Activated naive CD4-positive, alpha-beta T cell treated with Interleukin-2 at 50 U/mL for 16 hours (primary cell): ENCODE data around the gene MCRIP1.

Experiments
- DNase-seq: peaks from one replicate; pipeline ENCODE4 v3.0.0-alpha.2; 2020

MCRIP1 gene

DNA sequence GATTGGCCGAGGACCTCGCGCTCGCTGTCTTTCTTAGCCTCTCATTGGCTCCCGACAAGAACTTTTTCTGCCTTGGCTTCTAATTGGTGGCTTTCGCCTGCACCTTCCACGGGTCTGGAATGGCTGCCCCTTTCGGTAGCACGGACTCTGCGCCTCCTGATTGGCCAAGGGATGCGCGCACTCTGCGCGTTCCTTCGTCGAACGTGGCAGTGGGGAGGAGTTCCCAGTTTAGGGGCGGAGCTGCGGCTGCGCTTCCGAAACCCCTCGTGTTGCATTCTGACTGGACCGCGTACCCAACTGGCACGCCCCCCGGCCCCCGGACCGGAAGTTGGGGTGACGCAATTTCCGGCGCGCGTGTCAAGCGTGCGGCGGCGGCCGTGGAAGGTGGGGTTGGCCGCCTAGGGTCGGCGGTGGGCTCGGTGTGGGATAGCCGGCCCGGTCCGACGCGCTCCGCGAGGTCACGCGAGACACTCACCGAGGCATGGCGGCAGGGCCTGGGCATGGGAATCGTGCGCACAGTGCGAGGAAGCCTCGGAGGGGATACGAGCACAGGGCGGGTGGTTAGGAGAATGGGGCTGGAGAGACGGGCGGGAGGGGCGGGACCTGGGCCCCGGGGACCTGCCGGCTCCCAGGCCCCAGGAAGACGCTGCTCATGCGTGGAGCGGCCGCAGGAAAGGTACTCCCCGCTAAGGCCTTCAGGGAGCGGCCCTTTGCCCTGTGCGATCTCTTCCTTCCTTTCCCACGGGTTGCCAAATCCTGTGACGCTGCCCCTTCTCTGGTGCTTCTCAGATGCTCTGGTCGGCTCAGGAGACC, 27.9 kb upstream of the MCRIP1 start:
- peak; percentile 99 for DNase-seq

DNA sequence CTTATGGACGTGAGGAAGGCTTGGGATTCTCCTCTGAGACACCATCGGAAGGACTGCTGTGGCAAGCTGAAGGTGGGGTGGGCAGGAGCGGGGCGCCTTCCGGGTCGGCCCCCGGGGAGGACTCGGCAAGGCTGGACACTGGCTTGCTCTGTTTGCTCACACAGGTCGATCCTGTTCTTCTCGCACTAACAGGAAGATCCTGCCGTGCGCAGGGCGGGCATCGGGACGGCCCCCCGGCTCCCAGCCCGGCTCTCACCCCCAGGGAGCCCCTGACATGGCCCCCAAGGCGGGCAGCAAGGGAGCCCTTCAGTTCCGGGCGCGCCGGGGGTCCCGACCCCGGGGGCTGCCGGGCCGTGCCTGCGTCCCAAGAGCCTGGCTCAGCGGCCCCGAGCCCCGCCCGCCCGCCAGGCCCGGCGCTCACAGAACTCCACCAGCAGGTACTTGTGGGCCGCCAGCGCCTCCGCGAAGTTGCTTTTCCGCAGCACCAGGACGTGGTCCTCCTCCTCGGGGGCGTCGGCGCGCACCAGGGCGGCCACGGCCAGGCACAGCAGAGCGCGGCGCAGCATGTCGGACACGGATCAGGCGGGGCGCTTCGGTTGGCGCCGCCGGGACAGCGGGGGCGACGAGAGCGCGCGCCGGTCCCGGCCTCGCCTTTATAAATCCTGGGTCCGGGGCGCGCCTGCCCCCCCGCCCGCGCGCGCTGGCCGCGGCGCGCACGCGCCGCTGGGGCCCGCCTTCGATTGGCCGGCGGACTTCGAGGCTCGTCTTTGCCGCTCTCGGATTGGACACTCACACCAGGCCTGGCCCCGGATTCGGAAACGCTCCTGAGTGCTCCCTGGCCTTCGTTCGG, 27.0 kb upstream of the MCRIP1 start, which contains the start of gene P4HB:
Gene P4HB (minus strand): TSS at position 630 of the 850 bp plus-strand sequence. CDS start 64 bp downstream, at position 566.
- no peak for DNase-seq

DNA sequence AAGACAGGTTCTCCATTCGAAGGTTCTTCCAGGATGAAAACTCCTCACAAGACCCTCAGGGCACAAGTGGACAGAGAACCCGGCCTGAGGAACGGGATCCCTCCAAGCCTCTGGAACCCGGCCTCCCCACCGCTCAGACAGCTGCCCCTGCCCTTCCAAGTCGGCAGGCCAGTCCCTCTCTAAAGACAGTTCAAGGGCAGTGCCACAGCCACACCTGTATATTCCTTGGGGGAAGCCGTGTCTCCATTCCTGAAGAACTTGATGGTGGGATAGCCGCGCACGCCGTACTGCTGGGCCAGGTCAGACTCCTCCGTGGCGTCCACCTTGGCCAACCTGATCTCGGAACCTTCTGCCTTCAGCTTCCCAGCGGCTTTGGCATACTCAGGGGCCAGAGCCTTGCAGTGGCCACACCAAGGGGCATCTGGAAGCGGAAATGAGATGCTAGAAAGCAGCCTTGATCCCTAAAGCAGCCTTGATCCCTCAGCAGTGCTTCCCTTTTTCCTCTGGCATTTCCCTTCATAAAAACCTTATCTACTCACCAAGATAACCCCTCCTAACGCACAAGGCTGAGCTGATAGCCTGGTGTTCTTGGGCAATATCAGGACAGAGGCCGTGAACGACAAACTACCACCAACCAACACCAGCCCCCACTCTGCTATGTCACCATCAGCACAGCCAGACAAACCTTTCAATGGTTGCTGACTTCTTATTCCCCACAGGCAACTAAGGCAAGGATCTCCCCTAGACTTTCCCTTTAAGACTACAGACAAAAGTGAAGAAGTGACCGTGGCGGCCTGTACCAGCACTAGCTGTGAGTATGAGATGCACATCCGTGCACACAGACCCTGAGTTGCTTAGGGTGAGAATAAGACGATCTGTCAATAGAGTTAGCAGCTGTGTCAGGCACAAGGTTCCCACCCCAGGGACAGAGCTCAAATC, 26.1 kb upstream of the MCRIP1 start:
- no peak for DNase-seq

DNA sequence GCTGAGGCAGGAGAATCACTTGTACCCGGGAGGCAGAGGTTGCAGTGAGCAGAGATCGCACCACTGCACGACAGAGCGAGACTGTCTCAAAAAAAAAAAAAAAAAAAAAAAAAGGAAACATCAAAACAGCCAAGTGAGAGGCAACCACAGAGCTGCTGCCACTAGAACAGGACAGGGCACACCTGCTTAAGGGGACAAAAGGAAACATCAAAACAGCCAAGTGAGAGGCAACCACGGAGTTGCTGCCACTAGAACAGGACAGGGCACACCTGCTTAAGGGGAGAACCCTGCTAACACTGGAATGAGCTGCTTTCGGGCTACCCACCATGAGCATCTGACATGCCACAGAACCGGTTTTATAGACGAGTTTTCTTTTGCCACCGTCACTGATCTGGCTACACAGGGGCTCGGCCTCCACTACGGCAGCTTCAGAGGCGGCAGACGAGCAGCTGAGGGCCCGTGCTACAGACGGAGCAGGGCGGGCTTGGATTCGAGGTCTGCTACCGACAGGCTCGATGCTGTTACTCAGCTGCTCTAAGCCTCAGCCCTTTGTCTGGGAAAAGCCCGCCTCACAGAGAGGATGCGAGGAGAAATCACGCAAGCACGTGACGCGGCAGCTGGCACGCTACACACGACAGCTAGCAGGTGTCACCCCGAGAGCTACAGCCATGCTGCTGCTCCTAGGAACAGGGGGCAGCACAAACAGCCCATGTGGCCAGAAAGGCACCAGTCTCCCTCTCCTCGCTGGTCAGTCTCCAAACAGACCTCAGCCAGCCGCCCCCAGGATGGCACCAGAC, 25.3 kb upstream of the MCRIP1 start:
- no peak for DNase-seq

DNA sequence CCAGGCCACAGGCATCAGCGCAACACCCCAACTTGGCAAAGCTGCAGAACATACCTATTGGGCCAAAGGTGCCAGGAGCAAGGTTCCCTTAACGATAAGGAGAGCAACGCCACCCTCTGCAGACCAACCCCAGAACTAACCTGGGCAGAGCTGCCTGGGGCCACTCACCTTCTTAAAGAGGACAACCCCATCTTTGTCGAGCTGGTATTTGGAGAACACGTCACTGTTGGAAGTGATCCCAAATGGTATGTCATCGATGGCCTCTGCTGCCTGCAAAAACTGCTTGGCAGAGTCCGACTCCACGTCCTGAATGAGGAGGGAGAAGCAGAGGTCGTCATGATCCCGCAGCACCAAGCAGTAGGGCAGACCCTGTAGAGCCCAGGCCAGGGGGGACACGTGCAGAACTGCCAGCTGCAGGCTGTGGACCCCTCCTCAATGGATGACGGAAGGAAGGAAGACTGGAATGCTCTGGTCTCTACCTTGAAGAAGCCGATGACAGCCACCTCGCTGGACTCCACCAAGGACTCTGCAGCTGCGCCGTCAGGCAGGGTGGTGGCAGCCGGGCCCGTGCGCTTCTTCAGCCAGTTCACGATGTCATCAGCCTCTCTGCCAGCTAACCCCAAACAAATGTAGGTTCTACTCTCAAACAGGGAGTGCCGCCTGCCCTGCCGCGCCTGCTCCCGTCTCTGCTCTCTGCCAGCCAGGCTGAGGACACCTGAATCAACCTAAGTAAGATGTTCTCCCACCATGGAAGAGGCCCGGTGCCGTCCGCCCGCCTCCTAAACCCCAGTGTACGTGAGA, 22.1 kb upstream of the MCRIP1 start:
- no peak for DNase-seq

DNA sequence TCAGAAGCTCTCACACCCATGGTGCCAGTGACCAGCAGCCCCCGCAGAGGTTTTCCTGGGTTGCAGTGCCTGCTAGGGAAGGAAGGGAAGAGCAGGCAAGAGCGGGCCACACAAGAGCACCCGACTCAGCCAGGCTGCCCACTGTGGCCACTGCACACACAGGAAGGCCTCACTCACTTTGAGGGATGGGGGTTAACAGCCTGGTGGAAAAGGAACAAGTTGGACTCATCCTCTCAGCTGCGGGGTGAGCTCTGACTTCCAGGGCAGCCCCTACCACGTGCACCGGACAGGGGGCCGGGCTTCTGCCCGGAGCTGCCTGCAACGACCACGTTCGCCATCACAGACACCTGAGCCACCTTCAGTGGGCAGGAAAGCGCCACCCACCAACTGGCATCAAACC, 19.1 kb upstream of the MCRIP1 start:
- DNase-seq = no peak

DNA sequence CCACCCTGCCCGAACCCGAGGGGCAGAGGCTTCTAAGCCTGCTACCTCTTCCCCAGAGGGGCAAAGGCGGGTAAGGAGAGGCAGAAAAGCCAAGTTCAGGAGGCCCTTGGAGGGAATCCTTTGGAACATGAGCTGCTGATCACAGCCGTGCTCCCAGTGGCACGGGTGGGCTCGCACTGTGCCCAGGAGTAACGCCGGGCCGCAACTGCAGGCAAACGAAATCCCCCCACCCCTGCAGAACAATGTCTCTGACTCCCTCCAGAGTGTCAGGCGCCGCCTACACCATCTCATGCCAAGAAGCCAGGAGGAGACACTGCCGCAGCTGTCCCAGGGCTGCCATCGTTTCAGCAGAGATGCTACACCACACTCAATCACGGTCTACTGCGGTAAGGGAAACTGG, 18.3 kb upstream of the MCRIP1 start:
- no peak for DNase-seq

DNA sequence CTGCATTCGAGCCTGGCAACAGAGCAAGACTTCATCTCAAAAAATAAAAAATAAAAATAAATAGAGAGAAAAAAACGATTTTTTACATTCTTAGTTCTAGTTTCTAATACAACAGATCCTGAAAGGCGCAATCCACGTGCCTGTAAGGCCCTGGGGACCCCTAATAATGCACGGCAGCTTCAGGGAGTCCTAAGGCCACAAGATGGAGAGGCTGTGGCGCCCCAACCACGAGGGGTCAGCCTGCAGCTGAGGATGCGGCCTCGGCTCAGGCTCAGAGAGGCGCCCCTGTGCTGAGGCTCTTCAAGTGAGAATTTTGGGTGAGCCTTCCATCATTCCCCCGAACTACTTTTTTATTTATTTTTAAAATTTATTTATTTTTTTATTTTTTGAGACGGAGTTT, 16.4 kb upstream of the MCRIP1 start:
- no peak for DNase-seq

DNA sequence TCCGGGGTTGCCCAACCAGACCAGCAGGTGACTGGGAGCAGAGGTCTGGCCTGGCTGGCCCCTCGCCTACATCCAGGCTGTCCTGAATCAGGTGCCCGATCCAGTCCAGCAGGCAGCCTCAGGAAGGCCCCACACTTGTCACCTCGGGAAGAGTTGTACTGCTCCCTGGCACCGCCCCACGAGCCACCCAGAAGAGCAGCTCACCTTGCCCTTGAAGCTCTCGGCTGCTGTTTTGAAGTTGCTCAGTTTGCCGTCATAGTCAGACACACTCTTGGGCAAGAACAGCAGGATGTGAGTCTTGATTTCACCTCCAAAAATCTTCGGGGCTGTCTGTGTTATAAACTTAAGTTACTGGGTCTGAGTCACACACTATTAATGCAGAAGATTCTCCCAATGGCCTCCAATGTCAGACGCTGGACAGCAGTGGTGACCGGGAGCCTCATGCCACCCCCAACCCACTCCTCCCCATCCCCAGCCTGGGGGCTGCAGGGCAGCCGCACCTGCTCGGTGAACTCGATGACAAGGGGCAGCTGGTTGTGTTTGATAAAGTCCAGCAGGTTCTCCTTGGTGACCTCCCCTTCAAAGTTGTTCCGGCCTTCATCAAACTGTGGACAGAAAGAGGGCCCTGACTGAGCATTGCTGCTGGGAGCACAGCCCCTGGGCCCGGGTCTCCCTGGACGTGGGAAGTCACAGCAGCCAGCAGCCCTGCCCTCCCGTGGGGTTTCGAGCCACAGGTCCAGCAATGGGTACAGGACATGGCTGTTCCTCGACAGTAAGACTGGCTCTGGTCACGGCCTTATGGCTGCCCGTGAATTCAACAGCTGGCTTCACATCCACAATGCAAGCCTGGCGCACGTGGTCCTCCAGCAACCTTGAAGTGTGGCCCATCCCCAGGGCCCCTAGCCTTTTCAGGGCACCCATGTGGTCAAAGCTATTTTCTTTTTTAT, 13.9 kb upstream of the MCRIP1 start:
- no peak for DNase-seq

DNA sequence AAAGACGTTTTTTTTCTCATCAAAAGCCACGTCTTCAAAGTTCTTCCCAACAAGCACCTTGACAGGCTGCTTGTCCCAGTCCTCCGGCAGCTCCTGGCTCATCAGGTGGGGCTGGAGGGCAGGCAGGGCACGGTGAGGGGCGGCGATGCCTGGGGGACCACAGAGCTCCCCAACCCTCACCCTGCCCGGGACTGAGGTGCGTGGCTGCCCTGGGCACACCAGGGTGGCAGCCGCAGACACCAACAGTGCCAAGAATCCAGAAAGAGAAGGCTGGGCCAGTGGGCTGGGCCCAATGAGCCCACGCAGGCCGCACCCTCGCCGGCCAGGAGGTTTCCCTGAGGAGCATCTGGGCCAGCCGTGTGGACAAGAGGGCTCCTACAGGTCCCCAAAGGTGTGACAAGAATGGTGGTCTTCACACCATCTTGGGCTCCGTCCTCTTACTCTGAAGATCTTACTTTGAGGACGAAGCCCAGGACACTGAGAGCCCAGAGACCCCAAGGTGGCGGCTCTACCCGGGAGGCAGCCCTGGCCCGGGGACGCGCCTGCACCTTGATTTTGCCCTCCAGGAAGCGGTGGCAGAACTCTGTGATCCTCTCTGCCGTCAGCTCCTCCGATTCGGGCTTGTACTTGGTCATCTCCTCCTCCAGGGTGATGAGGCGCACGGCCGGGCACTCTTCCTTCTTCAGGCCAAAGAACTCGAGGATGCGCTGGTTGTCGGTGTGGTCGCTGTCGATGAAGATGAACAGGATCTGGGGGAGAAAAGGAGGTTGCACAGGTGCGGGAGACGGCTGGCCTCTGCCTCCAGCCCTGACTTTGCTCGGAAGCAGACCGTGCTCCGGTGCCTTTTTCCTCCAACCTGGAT, 13.0 kb upstream of the MCRIP1 start:
- DNase-seq = no peak

DNA sequence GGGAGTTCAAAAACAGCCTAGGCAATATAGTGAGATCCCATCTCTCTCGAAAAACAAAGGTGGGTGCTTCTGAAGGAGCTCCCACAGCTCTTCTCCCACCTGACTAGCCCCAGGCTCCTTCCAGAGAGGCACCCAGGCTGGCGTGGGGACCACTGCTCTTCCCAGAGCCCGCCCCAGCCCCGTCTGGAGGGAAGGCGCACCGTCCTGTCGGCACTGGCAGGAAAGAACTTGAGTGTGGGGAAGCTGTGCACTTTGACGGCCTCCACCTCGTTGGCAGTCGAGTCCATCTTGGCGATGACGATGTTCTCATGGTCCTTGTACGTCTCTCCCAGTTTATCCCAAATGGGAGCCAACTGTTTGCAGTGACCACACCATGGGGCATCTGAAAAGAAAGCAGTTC, 12.3 kb upstream of the MCRIP1 start:
- no peak for DNase-seq

DNA sequence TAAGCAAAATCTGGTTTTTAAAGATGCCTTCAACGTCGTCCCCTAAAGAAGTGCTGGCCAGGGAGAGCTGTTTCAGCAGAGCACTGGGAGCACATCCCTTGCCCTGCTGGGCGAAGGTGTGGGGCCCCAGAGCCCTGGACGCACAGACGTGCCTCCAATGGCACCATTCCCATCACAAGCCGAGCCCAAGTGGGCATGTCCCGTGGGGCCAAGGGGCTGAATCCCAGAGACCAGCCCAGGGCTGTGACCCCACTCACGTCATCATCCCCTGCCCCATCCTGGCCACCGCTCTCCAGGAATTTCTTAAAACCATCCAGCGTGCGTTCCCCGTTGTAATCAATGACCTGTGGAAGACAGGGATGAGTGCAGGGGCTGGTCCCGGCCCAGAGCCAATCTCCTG, 11.8 kb upstream of the MCRIP1 start:
- DNase-seq = no peak

DNA sequence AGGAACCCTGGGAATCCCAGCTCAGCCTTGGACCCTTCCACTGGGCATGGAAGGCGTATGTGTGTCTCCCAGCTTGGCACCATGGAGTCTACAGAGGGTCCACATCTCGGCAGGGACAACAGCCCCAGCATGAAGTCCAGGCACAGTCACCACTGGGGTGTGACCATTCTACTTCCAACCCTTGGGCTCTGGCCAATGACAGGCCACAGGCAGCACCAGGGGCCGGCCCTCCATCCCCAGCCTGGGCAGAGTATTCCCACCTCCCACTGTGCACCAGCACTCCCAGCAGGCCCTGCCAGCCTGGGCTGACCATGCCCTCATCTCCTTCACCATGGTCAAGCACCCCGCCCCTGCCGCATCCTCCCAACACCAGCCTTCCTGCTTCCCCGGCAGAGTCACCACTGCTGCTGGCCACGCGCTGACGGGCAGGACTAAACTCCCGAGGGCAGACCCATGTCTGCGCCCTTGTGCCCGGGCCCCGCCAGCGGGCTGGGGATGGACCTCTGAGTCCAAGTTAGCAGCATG, 11.3 kb upstream of the MCRIP1 start:
- DNase-seq = no peak

DNA sequence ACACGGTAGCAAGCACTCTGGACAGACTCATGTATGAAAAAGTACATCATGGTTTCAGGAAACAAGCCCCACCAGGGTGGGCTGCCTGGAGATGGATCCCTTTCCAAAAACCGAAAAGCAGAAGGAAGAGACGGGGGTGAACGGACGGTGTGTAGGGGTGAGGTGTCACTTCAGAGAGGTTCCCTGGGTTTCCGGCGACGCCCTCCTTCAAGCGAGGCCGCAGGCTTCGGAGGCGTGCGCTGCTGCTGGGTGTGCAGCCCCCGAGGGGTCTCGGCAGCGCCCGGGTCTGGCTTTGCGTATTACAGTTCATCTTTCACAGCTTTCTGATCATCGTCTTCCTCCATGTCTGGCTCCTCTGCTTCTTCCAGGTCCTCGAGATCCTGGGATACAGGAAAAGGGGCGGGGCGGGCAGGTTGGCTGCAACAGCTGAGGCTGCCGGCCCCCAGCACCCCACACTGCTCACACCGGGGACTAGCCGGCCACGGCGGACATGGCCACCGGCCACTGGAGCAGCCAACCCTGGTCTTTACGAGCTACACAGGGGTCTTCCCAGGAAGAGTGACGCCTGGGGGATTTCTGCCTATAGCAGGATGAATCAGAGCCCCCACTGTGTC, 10.7 kb upstream of the MCRIP1 start:
- no peak for DNase-seq

DNA sequence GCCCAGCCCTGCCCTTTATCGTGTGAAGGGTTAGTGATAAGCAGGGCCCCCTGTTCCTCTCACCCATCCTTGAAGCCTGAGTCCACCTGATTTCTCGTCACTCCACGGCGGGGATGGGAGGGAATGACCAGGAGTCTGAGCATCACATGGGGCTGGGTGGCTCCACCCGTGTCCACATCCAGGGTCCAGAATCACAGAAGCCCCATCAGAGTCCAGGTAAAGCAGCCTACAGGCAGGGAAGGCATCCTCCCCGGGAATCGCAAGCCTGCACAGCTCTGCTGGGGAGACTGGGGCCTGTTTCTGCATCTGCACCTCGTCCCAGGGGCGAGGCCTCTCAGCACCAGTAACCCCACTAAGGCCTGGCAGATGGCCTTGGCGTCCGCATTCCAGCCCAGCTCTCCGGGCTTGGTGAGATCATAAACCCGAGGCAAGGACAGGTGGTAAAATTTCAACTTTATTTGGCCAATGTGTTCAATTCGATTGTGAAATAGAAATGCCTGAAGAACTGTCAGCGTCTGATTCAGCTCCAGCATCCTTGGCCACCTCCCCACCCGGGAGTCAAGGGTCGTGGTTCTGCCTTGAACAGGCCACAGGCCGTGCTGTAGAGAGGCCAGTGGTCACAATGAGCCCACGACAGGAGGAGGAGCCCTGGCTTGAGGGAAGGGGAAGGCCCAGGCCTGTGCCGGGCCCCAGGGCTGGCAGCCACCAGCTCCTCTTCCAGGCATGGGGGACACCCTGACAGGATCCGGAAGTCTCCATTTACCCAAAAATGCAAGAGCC, 9.8 kb upstream of the MCRIP1 start:
- DNase-seq = no peak

DNA sequence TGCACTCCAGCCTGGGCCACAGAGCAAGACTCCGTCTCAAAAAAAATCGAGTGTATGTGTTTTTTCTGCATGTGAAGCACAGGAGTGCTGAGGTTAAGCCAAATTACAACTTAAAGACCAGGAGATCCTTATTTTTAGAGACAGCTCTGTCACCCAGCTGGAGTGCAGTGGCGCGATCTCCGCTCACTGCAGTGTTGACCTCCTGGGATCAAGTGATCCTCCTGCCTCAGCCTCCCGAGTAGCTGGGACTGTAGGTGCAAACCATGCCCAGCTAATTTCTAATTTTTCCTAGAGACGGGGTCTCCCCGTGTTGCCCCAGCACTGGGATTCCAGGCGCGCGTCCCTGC, 9.3 kb upstream of the MCRIP1 start:
- no peak for DNase-seq

DNA sequence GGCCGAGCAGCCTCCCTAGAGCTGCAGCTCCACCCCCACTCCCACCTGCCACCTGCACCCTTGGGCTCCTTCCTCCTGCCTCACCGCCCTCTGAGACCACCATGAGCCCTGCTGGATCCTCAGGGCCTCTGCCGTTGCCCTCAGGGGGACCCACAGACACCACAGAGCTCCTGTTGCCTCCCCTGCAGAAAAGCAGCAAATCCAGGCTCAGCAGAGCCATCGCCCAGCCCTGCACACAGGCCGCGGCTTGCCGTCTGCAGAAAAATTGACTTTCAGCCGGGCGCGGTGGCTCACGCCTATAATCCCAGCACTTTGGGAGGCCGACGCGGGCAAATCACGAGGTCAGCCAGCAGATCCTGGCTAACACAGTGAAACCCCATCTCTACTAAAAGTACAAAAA, 8.8 kb upstream of the MCRIP1 start:
- DNase-seq = no peak
